Parathyroid adenoma (tissue), 2 donors: ENCODE data around the gene MCM9.
A peak's percentile ranks its signal among the peaks of the same experiment; 100 is the strongest.

Experiments
- H2AFZ ChIP-seq: fragments of 300-600 bp; sonication (generic); one replicate; pipeline ENCODE4 v1.7.0; 2017; ENCODE audit warnings: antibody characterized with exemption, mild to moderate bottlenecking
- H3K27ac ChIP-seq: fragments of 300-600 bp; sonication (generic); one replicate; pipeline ENCODE4 v1.7.0; 2017
- H3K27me3 ChIP-seq: fragments of 300-600 bp; sonication (generic); one replicate; pipeline ENCODE4 v1.7.0; 2017; ENCODE audit warnings: low read length; ENCODE audit not compliant: control insufficient read depth, insufficient read depth
- H3K36me3 ChIP-seq: fragments of 300-600 bp; sonication (generic); one replicate; pipeline ENCODE4 v1.7.0; 2017; ENCODE audit warnings: low read length; ENCODE audit not compliant: control insufficient read depth, insufficient read depth
- H3K4me1 ChIP-seq: fragments of 300-600 bp; sonication (generic); one replicate; pipeline ENCODE4 v1.7.0; 2017; ENCODE audit warnings: control low read depth
- H3K4me2 ChIP-seq: fragments of 300-600 bp; sonication (generic); one replicate; pipeline ENCODE4 v1.7.0; 2017; ENCODE audit warnings: low read length
- H3K4me3 ChIP-seq: fragments of 300-600 bp; sonication (generic); one replicate; pipeline ENCODE4 v1.7.0; 2017; ENCODE audit warnings: low read depth, low read length
- H3K79me2 ChIP-seq: fragments of 300-600 bp; sonication (generic); one replicate; pipeline ENCODE4 v1.7.0; 2017; ENCODE audit warnings: control low read depth
- H3K9ac ChIP-seq: fragments of 300-600 bp; sonication (generic); one replicate; pipeline ENCODE4 v1.7.0; 2017; ENCODE audit warnings: mild to moderate bottlenecking
- H3K9me3 ChIP-seq: fragments of 300-600 bp; sonication (generic); one replicate; pipeline ENCODE4 v1.7.0; 2017; ENCODE audit warnings: low read length; ENCODE audit not compliant: control insufficient read depth
- CTCF ChIP-seq: fragments of 300-600 bp; sonication (generic); IDR thresholded peaks from one replicate; pipeline ENCODE4 v1.7.0; 2017; ENCODE audit warnings: antibody characterized with exemption, mild to moderate bottlenecking
- donor health status: primary hyperparathyroidism.

MCM9 gene

GRCh38 chr6:118934461-118935330, at the start of gene MCM9:
TSS of gene MCM9 (minus strand) at chr6:118935159. CDS start at chr6:118931723, 3,436 bp downstream.
- H3K4me2 ChIP-seq, result peak within 1 kb of the TSS; percentile 94
- H3K27me3 ChIP-seq, result no peaks in the 10 kb centered on the region
- peaks cover 3% of the 10 kb centered on the region for H3K79me2 ChIP-seq
- peak within 1 kb of the TSS; percentile 94 for H3K27ac ChIP-seq
- TF ChIP-seq CTCF, result no peak
- H3K36me3 ChIP-seq, result no peaks in the 10 kb centered on the region
- H3K9me3 ChIP-seq, result no peaks in the 10 kb centered on the region
- peak within 1 kb of the TSS; percentile 95 for H3K4me3 ChIP-seq
- H3K9ac ChIP-seq, result peak within 1 kb of the TSS; percentile 67
- H2AFZ ChIP-seq, result peak within 1 kb of the TSS; percentile 100
- H3K4me1 ChIP-seq, result peaks cover 7% of the 10 kb centered on the region

DNA sequence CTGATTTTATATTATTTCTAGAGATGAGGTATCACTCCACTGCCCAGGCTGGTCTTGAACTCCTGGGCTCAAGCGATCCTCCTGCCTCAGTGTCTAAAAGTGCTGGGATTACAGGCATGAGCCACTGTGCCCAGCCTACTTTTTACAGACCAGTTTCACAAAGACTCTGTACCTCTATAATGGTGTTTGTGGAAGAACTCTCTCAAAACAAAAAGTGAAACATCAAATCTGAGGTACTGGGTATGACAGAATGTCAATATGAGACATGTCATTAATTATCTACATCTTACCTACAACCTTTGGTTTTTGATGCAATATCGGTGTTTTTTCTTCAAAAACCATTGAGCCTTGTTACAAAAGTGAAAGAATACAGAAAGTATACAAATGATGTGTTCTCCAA, 49.4 kb upstream of the MCM9 start:
- H3K36me3 ChIP-seq, result no peaks in the 10 kb centered on the region
- H3K4me1 ChIP-seq, result no peaks in the 10 kb centered on the region
- TF ChIP-seq CTCF, result no peak
- no peaks in the 10 kb centered on the region for H3K27me3 ChIP-seq
- H3K9ac ChIP-seq, result no peak overlapping the region
- no peak overlapping the region for H2AFZ ChIP-seq
- no peaks in the 10 kb centered on the region for H3K9me3 ChIP-seq
- no peaks in the 10 kb centered on the region for H3K79me2 ChIP-seq
- H3K27ac ChIP-seq, result no peak overlapping the region
- H3K4me3 ChIP-seq, result no peak overlapping the region
- no peak overlapping the region for H3K4me2 ChIP-seq

DNA sequence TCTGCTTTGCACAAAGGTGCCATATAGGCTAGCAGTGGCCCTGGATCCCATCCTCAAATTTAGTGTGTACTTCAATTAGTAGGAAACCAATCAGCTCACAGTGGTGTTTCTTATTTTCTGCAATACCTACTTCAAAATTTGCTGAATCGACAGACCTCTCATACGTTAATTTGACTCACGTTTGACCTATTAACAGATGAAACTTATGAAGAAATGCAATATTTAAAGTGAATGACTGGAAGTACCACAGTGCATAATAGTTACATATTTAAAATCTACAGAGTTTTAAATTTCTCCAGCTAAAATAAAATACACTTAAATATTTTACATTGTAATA, 47.6 kb upstream of the MCM9 start:
- H3K79me2 ChIP-seq, result no peaks in the 10 kb centered on the region
- no peak overlapping the region for H3K27ac ChIP-seq
- no peak for TF ChIP-seq CTCF
- no peak overlapping the region for H3K9ac ChIP-seq
- H2AFZ ChIP-seq, result no peak overlapping the region
- no peaks in the 10 kb centered on the region for H3K36me3 ChIP-seq
- H3K9me3 ChIP-seq, result no peaks in the 10 kb centered on the region
- H3K4me2 ChIP-seq, result no peak overlapping the region
- H3K27me3 ChIP-seq, result no peaks in the 10 kb centered on the region
- no peaks in the 10 kb centered on the region for H3K4me1 ChIP-seq
- H3K4me3 ChIP-seq, result no peak overlapping the region

- Histone ChIP-seq H3K79me2 (no peaks in the 10 kb centered on the region), H3K9ac (no peak overlapping the region), H3K27ac (no peak overlapping the region), H3K4me2 (no peak overlapping the region), H3K36me3 (no peaks in the 10 kb centered on the region), H3K4me1 (no peaks in the 10 kb centered on the region), H3K9me3 (no peaks in the 10 kb centered on the region), H3K4me3 (no peak overlapping the region), H3K27me3 (no peaks in the 10 kb centered on the region), H2AFZ (no peak overlapping the region)
- no peak for TF ChIP-seq CTCF
Observed at GRCh38 chr6:118981884-118982574, 47.1 kb upstream of the MCM9 start.
